Neural crest cell (in vitro differentiated cells): ENCODE results near the gene XYLT1. TPM values are rescaled to one million over a fixed set of nuclear protein-coding genes. Genes with fewer than 3 reads are reported as not detected.

Experiments
- DNase-seq: peaks from one replicate; pipeline ENCODE4 v3.0.0; 2021; ENCODE audit warnings: low read depth, mixed read lengths, low spot score
- H3K27ac Mint-ChIP-seq: one replicate; pipeline ENCODE4 v1.8.0; 2021; ENCODE audit warnings: mild to moderate bottlenecking, mixed read lengths; ENCODE audit not compliant: unreplicated experiment
- H3K27me3 Mint-ChIP-seq: 2 replicates; pipeline ENCODE4 v1.8.0; 2021; ENCODE audit warnings: low read depth, mild to moderate bottlenecking, mixed read lengths
- H3K36me3 Mint-ChIP-seq: 2 replicates; pipeline ENCODE4 v1.8.0; 2021; ENCODE audit warnings: low read depth, mild to moderate bottlenecking, mixed read lengths
- H3K4me1 Mint-ChIP-seq: 2 replicates; pipeline ENCODE4 v1.8.0; 2021; ENCODE audit warnings: mixed read lengths
- H3K4me3 Mint-ChIP-seq: one replicate; pipeline ENCODE4 v1.8.0; 2021; ENCODE audit warnings: mild to moderate bottlenecking, mixed read lengths
- H3K9me3 Mint-ChIP-seq: 2 replicates; pipeline ENCODE4 v1.8.0; 2021; ENCODE audit warnings: mixed read lengths
- total RNA-seq: library from RNA; stranded (reverse); gene quantifications from 2 replicates; pipeline ENCODE4 v1.2.1, GENCODE V29; 2021
- TF ChIP-seq, protein P1 (sequence below): fragments of 200-600 bp; sonication (generic); conservative IDR thresholded peaks from 2 replicates; pipeline ENCODE4 v1.5.0; 2021; ENCODE audit warnings: antibody characterized with exemption, mild to moderate bottlenecking

XYLT1 gene
- total RNA-seq, 1 donor from 2014 or later: 15.0 TPM

DNA sequence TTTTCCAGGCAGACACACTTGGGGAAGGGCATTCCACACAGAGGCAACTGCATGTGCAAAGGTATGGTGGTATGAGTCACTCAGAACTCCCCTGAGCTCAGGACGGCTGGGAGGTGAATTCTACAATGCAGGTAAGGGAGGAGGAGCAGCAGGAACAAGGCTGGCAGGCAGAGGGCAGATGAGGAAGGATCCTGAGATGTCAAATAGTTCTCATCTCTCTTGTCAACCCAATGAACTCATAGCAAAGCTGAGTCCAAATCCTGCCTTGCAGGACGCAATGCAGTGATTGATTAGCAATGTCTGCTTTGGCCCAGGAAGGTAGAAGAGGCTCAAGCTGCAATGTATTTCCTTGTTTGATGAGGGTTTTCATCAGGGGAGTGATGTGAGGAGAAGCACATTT, 243.5 kb downstream of the XYLT1 start:
- TF ChIP-seq, protein P1, sequence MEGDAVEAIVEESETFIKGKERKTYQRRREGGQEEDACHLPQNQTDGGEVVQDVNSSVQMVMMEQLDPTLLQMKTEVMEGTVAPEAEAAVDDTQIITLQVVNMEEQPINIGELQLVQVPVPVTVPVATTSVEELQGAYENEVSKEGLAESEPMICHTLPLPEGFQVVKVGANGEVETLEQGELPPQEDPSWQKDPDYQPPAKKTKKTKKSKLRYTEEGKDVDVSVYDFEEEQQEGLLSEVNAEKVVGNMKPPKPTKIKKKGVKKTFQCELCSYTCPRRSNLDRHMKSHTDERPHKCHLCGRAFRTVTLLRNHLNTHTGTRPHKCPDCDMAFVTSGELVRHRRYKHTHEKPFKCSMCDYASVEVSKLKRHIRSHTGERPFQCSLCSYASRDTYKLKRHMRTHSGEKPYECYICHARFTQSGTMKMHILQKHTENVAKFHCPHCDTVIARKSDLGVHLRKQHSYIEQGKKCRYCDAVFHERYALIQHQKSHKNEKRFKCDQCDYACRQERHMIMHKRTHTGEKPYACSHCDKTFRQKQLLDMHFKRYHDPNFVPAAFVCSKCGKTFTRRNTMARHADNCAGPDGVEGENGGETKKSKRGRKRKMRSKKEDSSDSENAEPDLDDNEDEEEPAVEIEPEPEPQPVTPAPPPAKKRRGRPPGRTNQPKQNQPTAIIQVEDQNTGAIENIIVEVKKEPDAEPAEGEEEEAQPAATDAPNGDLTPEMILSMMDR: no peak
- Mint-ChIP-seq H3K36me3 (peaks cover 3% of the 10 kb centered on the region), H3K27ac (peak overlapping the region; percentile 24), H3K9me3 (peaks cover 3% of the 10 kb centered on the region), H3K27me3 (no peaks in the 10 kb centered on the region), H3K4me3 (no peak overlapping the region), H3K4me1 (peaks cover 12% of the 10 kb centered on the region)
- no peak for DNase-seq

DNA sequence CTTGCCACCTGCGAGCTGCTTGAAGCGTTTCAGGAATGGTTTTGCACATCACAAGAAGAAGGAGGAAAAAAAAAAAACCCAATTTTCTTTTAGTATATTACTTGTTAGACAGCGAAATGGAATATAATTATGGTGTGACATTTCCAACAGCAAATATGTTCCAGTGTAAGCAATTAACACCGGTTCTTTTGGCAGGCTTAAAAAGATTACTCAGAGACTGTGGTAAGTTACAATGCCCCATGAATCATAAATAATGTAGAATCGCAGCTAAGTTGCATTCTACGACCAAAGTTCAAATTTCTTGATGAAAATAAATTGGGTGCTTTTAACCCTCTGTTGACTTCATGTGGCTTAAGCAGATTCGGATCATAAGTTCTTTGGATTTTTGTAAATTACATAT, 245.2 kb downstream of the XYLT1 start:
- TF ChIP-seq, protein P1: no peak
- peaks cover 12% of the 10 kb centered on the region for H3K4me1 Mint-ChIP-seq
- H3K9me3 Mint-ChIP-seq: peaks cover 3% of the 10 kb centered on the region
- peaks cover 2% of the 10 kb centered on the region for H3K36me3 Mint-ChIP-seq
- no peak overlapping the region for H3K27ac Mint-ChIP-seq
- H3K27me3 Mint-ChIP-seq: no peaks in the 10 kb centered on the region
- H3K4me3 Mint-ChIP-seq: no peak overlapping the region
- no peak for DNase-seq

DNA sequence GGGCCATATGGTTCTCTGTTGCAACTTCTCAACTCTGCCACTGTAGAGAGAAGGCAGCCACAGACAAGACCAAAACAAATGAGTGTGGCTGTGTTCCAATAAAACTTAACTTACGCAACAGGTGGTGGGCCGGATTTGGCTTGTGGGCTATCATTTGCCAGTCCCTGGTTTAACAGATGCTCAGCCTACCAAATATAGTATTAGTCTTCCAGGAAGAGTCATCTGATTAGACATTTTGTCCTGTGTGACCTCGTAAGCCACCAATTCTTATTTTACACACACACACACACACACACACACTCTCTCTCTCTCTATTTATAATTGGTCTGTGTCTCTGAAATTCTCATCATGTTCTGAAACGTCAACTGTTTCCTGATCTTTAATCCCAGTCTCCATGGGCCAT, 245.9 kb downstream of the XYLT1 start:
- H3K27ac Mint-ChIP-seq: peak overlapping the region; percentile 1
- no peaks in the 10 kb centered on the region for H3K27me3 Mint-ChIP-seq

DNA sequence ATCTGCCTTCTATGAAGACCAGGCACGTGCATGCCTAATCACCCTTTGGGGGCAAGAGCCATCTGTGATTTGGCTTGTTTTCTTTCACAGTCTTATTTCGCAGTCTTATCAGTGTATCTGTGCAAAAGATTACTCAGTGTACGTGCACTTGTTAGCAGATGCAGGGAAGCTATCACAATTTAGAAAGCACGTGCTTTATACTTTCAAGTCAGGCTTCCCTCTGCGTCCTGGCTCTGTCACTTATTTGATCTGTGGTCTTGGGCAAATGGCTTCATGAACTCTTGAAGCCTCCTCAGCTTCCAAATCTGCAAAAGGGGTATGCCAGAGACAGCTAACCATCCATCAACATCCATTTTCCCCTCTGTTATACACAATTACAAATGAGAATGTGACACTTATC, 246.4 kb downstream of the XYLT1 start:
- Mint-ChIP-seq H3K4me1 (peaks cover 12% of the 10 kb centered on the region), H3K27ac (no peak overlapping the region), H3K9me3 (peaks cover 3% of the 10 kb centered on the region), H3K27me3 (no peaks in the 10 kb centered on the region), H3K36me3 (peaks cover 2% of the 10 kb centered on the region), H3K4me3 (no peak overlapping the region)
- no peak for DNase-seq
- TF ChIP-seq, protein P1: no peak

More for the DNA sequence above, 245.9 kb downstream of the XYLT1 start:
- TF ChIP-seq, protein P1: no peak
- H3K36me3 Mint-ChIP-seq: peaks cover 2% of the 10 kb centered on the region
- H3K4me1 Mint-ChIP-seq: peaks cover 12% of the 10 kb centered on the region
- H3K9me3 Mint-ChIP-seq: peaks cover 3% of the 10 kb centered on the region
- no peak for DNase-seq
- no peak overlapping the region for H3K4me3 Mint-ChIP-seq

DNA sequence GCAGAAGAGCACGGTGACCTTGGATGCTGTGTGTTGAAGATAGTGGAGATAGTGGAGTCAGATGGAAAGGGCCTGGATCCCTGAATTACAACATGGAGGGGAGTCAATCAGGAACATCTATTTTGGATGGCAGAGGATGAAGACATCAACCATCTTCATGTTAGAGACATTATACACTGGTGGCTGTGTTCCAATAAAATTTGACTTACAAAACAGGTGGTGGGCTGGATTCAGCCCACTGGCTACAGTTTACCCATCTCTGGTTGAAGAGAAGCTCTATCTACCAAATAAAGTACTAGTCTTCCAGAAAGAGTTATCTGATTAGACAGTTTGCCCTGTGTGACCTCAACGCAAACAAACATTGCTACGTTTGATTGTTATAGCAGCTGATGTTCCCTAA, 247.2 kb downstream of the XYLT1 start:
- Mint-ChIP-seq H3K4me3 (no peak overlapping the region), H3K9me3 (peaks cover 3% of the 10 kb centered on the region), H3K4me1 (peaks cover 14% of the 10 kb centered on the region), H3K27ac (no peak overlapping the region), H3K36me3 (peaks cover 2% of the 10 kb centered on the region), H3K27me3 (no peaks in the 10 kb centered on the region)
- TF ChIP-seq, protein P1: no peak
- no peak for DNase-seq
